ENCODE results near the gene MYBPC3.

DNA sequence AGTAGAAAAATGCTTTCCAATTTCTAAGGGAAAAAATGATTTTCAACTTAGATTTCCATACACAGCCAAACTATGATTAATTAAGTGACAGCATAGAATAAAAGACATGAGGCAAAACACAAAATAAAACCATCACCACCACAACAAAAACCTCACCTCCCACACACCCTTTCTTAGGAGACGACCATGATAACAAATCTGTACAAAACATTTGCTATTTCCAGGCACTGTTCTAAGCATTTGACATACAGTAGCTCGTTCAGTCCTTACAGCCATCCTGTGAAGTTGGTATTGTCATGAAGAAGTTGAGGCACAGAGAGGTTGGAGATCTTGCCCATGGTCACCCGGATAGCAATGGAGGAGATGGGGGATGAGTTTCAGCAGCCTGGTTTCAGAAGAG is 17.2 kb upstream of the MYBPC3 start:
- no peak for TF ChIP-seq GATA2 (IDR thresholded peaks at IDR 0.05; ENCODE audit: low read depth, low read length)
- no peak for TF ChIP-seq GATA3 (IDR thresholded peaks at IDR 0.05; ENCODE audit: low read depth, low read length)

Measured in SH-SY5Y (cell line).